IPS DF 6.9 (cell line): ENCODE data around the gene CTRL.
A peak's percentile ranks its signal among the peaks of the same experiment; 100 is the strongest.
"Not testable (repeated sequence)": the region's sequence is repeated elsewhere in the genome, so short reads cannot be mapped to it uniquely, and the experiment has no call there.

ENCODE experiments used
- DNase-seq: peaks from one replicate; pipeline ENCODE4 v3.0.0-alpha.2; 2013; ENCODE audit warnings: low read depth, low spot score
- H3K27ac ChIP-seq: one replicate; pipeline ENCODE4 v1.5.1; 2013; ENCODE audit warnings: low read length, control low read depth
- H3K27me3 ChIP-seq: 2 replicates; pipeline ENCODE4 v1.6.1; 2013; ENCODE audit warnings: mild to moderate bottlenecking, low read length; ENCODE audit not compliant: control insufficient read depth, insufficient read depth
- H3K36me3 ChIP-seq: 2 replicates; pipeline ENCODE4 v1.6.1; 2013; ENCODE audit warnings: low read length; ENCODE audit not compliant: control insufficient read depth, insufficient read depth
- H3K4me1 ChIP-seq: 2 replicates; pipeline ENCODE4 v1.6.1; 2013; ENCODE audit warnings: low read length; ENCODE audit not compliant: control insufficient read depth, insufficient read depth
- H3K4me3 ChIP-seq: 2 replicates; pipeline ENCODE4 v1.5.1; 2013; ENCODE audit warnings: mild to moderate bottlenecking, low read length
- H3K9me3 ChIP-seq: 2 replicates; pipeline ENCODE4 v1.6.1; 2013; ENCODE audit warnings: low read length, inconsistent platforms; ENCODE audit not compliant: control insufficient read depth, insufficient read depth
- WGBS: extraction: QIAGEN DNeasy Blood & Tissue Kit; methylation state at CpG from one replicate; pipeline ENCODE4 v1.1.7; 2013; ENCODE audit warnings: mixed read lengths, missing lambda C conversion rate; ENCODE audit not compliant: insufficient read length, insufficient coverage; 5-methylcytosine and 5-hydroxymethylcytosine counted together

The CTRL gene

DNA sequence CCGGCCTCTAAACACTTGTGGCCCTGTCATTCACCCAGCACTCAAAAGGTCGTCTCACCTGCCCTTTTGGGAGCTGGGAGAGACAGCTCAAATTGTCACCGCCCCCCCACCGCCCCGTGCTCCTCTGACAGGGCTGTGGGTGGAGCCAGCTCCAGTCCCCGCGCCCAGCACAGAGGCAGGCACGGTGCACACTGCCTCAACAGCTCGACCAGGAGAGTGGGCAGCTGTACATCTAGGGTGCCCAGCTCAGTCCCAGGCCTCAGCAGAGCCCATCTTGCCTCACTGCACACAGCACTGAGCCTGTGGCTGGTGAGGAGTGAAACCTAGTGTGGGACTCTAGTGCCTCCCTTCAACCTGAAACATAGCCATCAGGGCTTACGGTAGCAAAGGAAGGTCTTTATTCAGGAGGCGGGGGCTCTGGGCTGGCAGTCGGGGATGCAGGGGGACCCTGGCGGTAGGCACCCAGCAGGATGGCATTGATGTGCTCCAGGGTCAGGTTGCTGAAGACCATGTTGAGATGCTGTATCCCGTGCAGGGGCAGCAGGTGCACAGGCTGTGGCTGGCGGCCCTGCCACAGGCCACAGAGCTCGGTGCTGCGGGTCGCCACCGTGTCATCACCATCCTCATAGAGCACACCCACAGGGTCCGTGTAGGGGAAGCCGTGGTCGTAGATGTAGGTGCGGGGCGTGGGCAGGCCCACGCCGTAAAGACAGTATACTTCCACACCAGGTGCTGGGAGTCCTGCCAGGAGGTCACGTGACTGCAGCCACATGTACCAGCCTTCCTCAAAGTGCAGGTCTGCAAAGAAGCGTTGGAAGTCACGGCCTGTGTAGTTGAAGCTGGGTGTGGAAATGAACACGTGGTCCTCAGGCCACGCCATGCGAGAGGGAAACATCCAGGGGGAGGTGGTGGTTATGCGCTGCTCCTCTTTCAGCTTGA lies 8.1 kb upstream of the CTRL start:
- peaks cover under 1% of the 10 kb centered on the region for H3K4me1 ChIP-seq
- no CpG with 5 or more reads among the region's 33 CpGs for WGBS
- DNase-seq, result no peak

GRCh38 chr16:67937713-67938112 lies 6.1 kb upstream of the CTRL start:
- not testable (repeated sequence) for H3K36me3 ChIP-seq, H3K27me3 ChIP-seq, H3K27ac ChIP-seq, H3K4me1 ChIP-seq, H3K4me3 ChIP-seq, H3K9me3 ChIP-seq, DNase-seq
- no CpG with 5 or more reads among the region's 5 CpGs for WGBS

More for the DNA sequence above, 8.1 kb upstream of the CTRL start:
- H3K9me3 ChIP-seq, result no peaks in the 10 kb centered on the region
- H3K27me3 ChIP-seq, result no peaks in the 10 kb centered on the region
- no peak overlapping the region for H3K4me3 ChIP-seq
- peaks cover 9% of the 10 kb centered on the region; the same call in 1 of the 2 replicates for H3K36me3 ChIP-seq
- no peak overlapping the region for H3K27ac ChIP-seq

DNA sequence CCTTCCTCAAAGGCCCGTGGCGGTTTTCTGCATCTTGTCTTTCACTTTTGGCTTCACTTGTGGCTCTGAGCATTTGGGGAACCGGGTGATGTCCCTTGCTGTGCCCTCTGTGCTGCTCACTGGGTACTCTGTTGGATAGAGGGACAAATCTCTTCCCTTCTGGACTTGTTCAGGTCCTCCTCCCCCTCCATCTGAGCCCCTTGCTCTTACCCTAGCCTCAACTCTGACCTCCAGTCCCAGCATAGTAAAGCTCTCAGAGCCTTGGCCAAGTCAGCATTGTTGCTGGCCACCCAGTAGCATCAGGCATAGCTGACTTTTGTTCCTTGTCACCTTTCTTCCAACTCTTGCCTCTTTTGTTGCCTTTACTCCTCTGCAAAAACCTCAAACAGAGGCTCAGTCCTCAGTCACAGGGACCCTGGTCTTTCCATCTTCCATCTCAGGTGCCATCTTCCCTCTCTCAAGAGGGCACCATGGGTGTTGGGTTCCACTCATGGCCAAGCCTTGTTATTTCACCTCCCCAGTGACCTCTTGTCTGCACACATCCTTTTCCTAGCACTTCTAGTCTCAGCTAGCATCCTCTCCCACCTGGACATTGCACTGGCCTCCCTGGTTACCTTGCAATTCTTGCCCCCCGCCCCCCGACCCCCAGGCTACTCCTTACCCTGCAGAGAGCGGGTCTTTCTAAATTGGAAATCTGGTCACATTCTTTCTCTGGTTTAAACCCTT lies 5.4 kb upstream of the CTRL start:
- no peak overlapping the region for H3K27ac ChIP-seq

GRCh38 chr16:67936124-67936879 lies 4.6 kb upstream of the CTRL start, which contains the start of gene PSMB10:
TSS of gene PSMB10 (minus strand) at chr16:67936850. CDS start at chr16:67936749, 101 bp downstream.
- no peak within 1 kb of the TSS for H3K27ac ChIP-seq
- whole genome bisulfite sequencing, result no CpG with 5 or more reads among the region's 54 CpGs
- no peaks in the 10 kb centered on the region for H3K9me3 ChIP-seq
- peaks cover 3% of the 10 kb centered on the region for H3K4me1 ChIP-seq
- H3K36me3 ChIP-seq, result no peaks in the 10 kb centered on the region
- H3K27me3 ChIP-seq, result no peaks in the 10 kb centered on the region
- DNase-seq, result no peak
- peak within 1 kb of the TSS; percentile 86 for H3K4me3 ChIP-seq

More for the DNA sequence above, 5.4 kb upstream of the CTRL start:
- no peaks in the 10 kb centered on the region for H3K36me3 ChIP-seq
- H3K9me3 ChIP-seq, result no peaks in the 10 kb centered on the region
- DNase-seq, result no peak
- no CpG with 5 or more reads among the region's 6 CpGs for WGBS
- H3K4me1 ChIP-seq, result peaks cover 3% of the 10 kb centered on the region
- no peaks in the 10 kb centered on the region for H3K27me3 ChIP-seq
- peak overlapping the region; percentile 86; the same call in 1 of the 2 replicates for H3K4me3 ChIP-seq

- WGBS, result no CpG with 5 or more reads among the region's 55 CpGs
- Histone ChIP-seq H3K9me3 (no peaks in the 10 kb centered on the region), H3K36me3 (no peaks in the 10 kb centered on the region), H3K4me3 (peak overlapping the region; percentile 86), H3K27ac (no peak overlapping the region), H3K27me3 (no peaks in the 10 kb centered on the region), H3K4me1 (peaks cover 3% of the 10 kb centered on the region)
- DNase-seq, result peak; percentile 95
Measured at GRCh38 chr16:67935402-67936123, 3.9 kb upstream of the CTRL start.

DNA sequence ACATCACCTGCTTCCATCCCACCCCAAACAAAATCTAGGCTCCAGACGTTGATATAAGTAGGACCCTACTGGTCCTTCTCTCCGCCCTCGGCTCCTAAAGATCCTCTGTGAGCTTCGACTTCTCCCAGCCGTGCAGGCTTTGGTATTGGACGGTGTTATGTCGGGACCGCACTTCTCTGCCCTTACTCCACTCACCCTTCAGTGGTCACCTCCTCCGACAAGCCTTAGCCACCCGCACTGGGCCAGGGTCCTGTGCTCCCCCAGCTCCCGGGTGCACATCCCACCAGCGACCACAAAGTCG lies 3.4 kb upstream of the CTRL start:
- no CpG with 5 or more reads among the region's 13 CpGs for WGBS
- no peak for DNase-seq
- peak overlapping the region; percentile 79; the same call in 1 of the 2 replicates for H3K4me3 ChIP-seq
- no peaks in the 10 kb centered on the region for H3K36me3 ChIP-seq
- H3K27me3 ChIP-seq, result no peaks in the 10 kb centered on the region
- no peak overlapping the region for H3K27ac ChIP-seq
- no peaks in the 10 kb centered on the region for H3K9me3 ChIP-seq
- H3K4me1 ChIP-seq, result peaks cover 3% of the 10 kb centered on the region

- DNase-seq, result no peak
- Histone ChIP-seq H3K4me3 (peak overlapping the region; percentile 79; the same call in 1 of the 2 replicates), H3K27ac (no peak overlapping the region), H3K4me1 (peaks cover 3% of the 10 kb centered on the region), H3K36me3 (no peaks in the 10 kb centered on the region), H3K27me3 (no peaks in the 10 kb centered on the region), H3K9me3 (no peaks in the 10 kb centered on the region)
- no CpG with 5 or more reads among the region's 13 CpGs for WGBS
Measured at GRCh38 chr16:67934306-67935100, 2.8 kb upstream of the CTRL start.

DNA sequence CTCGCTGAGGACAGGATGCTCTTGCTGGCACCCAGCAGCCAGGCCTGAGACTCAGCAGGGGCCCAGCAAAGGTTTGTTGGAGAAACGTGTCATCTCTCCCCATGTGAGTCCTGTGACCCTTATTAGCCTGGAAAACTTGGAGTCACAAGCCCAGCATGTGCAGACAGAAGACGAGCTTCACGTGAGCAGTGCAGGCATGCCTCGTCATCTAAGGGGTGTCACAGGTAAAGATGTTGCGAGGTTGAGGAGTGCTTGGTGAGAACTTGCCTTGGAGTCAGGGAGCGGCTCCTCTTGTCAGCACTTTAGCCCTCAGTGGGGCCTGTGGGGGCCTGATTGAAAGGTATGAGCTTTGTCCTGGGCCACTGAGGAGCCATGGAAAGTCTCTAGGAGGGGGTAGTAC lies 2.1 kb upstream of the CTRL start:
- Histone ChIP-seq H3K4me3 (no peak overlapping the region), H3K36me3 (no peaks in the 10 kb centered on the region), H3K27me3 (no peaks in the 10 kb centered on the region), H3K27ac (no peak overlapping the region), H3K9me3 (no peaks in the 10 kb centered on the region), H3K4me1 (peaks cover 3% of the 10 kb centered on the region)
- no peak for DNase-seq
- WGBS, result no CpG with 5 or more reads among the region's 7 CpGs

GRCh38 chr16:67932462-67932840 lies 789 bp upstream of the CTRL start:
- Histone ChIP-seq H3K36me3 (peaks cover 2% of the 10 kb centered on the region; the same call in 1 of the 2 replicates), H3K9me3 (no peaks in the 10 kb centered on the region), H3K27ac (no peak overlapping the region), H3K27me3 (no peaks in the 10 kb centered on the region), H3K4me3 (no peak overlapping the region), H3K4me1 (peaks cover 3% of the 10 kb centered on the region)
- no peak for DNase-seq
- no CpG with 5 or more reads among the region's 4 CpGs for WGBS
